Testis (tissue), 2 donors: ENCODE results near the gene HMCN2.

ENCODE experiments used
- POLR2A ChIP-seq: fragments of 450-650 bp; IDR thresholded peaks from one replicate; pipeline ENCODE4 v1.6.1; 2017; ENCODE audit warnings: antibody characterized with exemption, mild to moderate bottlenecking, moderate library complexity
- TF ChIP-seq, protein P1 (sequence below), 3 experiments: fragments of 450-650 bp in 2 of 3; fragments of 200-600 bp in 1 of 3; sonication (generic) in 1 of 3; IDR thresholded peaks; one replicate each; pipeline ENCODE4 v1.5.1; 2016 to 2019; ENCODE audit warnings: antibody characterized with exemption in 3 of 3, mild to moderate bottlenecking in 2 of 3, moderate library complexity in 1 of 3

DNA sequence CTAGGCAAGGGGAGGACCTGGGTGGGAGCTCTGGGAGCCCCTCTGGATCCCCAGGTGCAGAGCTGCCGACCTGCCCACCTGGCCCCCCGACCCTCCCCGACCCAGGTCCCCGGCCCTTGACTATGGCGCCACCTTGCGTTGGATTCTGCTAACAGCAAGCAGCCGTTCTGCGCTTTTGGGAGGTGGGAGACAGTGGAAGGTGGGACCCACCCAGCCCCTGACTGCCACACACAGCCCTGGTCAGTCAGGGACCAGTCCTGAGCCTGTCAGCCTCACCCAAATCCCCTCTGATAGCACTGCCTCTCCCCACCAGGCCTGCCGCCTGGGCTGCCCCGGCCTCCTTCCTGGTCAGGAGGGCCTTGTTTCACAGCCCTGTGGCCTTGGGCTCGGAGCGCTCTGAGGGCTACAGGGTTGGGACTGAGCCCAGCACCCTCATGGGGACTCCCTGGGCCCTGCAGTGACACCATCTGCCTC lies 77.9 kb downstream of the HMCN2 start:
- TF ChIP-seq, protein P1, sequence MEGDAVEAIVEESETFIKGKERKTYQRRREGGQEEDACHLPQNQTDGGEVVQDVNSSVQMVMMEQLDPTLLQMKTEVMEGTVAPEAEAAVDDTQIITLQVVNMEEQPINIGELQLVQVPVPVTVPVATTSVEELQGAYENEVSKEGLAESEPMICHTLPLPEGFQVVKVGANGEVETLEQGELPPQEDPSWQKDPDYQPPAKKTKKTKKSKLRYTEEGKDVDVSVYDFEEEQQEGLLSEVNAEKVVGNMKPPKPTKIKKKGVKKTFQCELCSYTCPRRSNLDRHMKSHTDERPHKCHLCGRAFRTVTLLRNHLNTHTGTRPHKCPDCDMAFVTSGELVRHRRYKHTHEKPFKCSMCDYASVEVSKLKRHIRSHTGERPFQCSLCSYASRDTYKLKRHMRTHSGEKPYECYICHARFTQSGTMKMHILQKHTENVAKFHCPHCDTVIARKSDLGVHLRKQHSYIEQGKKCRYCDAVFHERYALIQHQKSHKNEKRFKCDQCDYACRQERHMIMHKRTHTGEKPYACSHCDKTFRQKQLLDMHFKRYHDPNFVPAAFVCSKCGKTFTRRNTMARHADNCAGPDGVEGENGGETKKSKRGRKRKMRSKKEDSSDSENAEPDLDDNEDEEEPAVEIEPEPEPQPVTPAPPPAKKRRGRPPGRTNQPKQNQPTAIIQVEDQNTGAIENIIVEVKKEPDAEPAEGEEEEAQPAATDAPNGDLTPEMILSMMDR (IDR thresholded peaks at IDR 0.05), result peak in 2 of 3 experiments; percentile 46 to 82
- TF ChIP-seq POLR2A, result no peak
